Activated CD4-positive, CD25-positive, alpha-beta regulatory T cell treated with anti-CD3 and anti-CD28 coated beads, Interleukin-2, amount 50 U/mL, for 72 hours (primary cell): Measurements from ENCODE around the gene HEATR3.

Experiments used
- DNase-seq: peaks from one replicate; pipeline ENCODE4 v3.0.0; 2021

The HEATR3 gene

GRCh38 chr16:50058091-50058771 lies 7.5 kb upstream of the HEATR3 start:
- DNase-seq = no peak

- DNase-seq = no peak
Measured at GRCh38 chr16:50059111-50059510, 6.7 kb upstream of the HEATR3 start.

- no peak for DNase-seq
Measured at GRCh38 chr16:50059669-50060068, 6.1 kb upstream of the HEATR3 start.

- DNase-seq = no peak
Measured at GRCh38 chr16:50061326-50061725, 4.4 kb upstream of the HEATR3 start.

GRCh38 chr16:50065241-50065623 lies 538 bp upstream of the HEATR3 start:
- DNase-seq = no peak

GRCh38 chr16:50066482-50067289 lies 916 bp downstream of the HEATR3 start:
- DNase-seq = no peak

- DNase-seq = no peak
Measured at GRCh38 chr16:50067290-50067853, 1.6 kb downstream of the HEATR3 start.

- DNase-seq = no peak
Measured at GRCh38 chr16:50068550-50068949, 2.8 kb downstream of the HEATR3 start.

GRCh38 chr16:50069060-50069459 lies 3.3 kb downstream of the HEATR3 start:
- no peak for DNase-seq

- no peak for DNase-seq
Measured at GRCh38 chr16:50071075-50071671, 5.4 kb downstream of the HEATR3 start.

- no peak for DNase-seq
Measured at GRCh38 chr16:50072730-50073129, 7.0 kb downstream of the HEATR3 start.

GRCh38 chr16:50079397-50080140 lies 13.8 kb downstream of the HEATR3 start:
- no peak for DNase-seq

- no peak for DNase-seq
Measured at GRCh38 chr16:50081428-50082018, 15.8 kb downstream of the HEATR3 start.

GRCh38 chr16:50083996-50084395 lies 18.2 kb downstream of the HEATR3 start:
- DNase-seq = no peak

GRCh38 chr16:50086176-50086575 lies 20.4 kb downstream of the HEATR3 start:
- DNase-seq = no peak

- no peak for DNase-seq
Measured at GRCh38 chr16:50088302-50088701, 22.5 kb downstream of the HEATR3 start.

GRCh38 chr16:50092891-50093290 lies 27.1 kb downstream of the HEATR3 start:
- DNase-seq = no peak

- DNase-seq = no peak
Measured at GRCh38 chr16:50093607-50094539, 28.1 kb downstream of the HEATR3 start.

GRCh38 chr16:50096791-50097190 lies 31.0 kb downstream of the HEATR3 start:
- no peak for DNase-seq

- DNase-seq = no peak
Measured at GRCh38 chr16:50099957-50100648, 34.3 kb downstream of the HEATR3 start.
